Stimulated activated effector memory CD8-positive, alpha-beta T cell treated with anti-CD3 and anti-CD28 coated beads, Interleukin-12 subunit alpha, Interleukin-12 subunit beta, amount 100 ng/mL, for 72 hours (primary cell): ENCODE data around the gene TMEFF2.

Experiments used
- ATAC-seq: fragments of 150-1000 bp; cut with Tn5 transposase; 2 replicates; pipeline ENCODE4 v1.10.0; 2021
- DNase-seq, 2 donors: peaks; one replicate each; pipeline ENCODE4 v3.0.0; 2021 to 2022; ENCODE audit warnings: low spot score in 2 of 2
- H3K27ac Mint-ChIP-seq: one replicate; pipeline ENCODE4 v1.8.0; 2022; ENCODE audit warnings: mild to moderate bottlenecking, mixed read lengths
- H3K36me3 Mint-ChIP-seq: one replicate; pipeline ENCODE4 v1.8.0; 2022; ENCODE audit warnings: mild to moderate bottlenecking, mixed read lengths
- H3K4me1 Mint-ChIP-seq: one replicate; pipeline ENCODE4 v1.8.0; 2022; ENCODE audit warnings: mixed read lengths
- H3K4me3 Mint-ChIP-seq: one replicate; pipeline ENCODE4 v1.8.0; 2022; ENCODE audit warnings: mild to moderate bottlenecking, mixed read lengths
- H3K9me3 Mint-ChIP-seq: one replicate; pipeline ENCODE4 v1.8.0; 2022; ENCODE audit warnings: mixed read lengths

The TMEFF2 gene

GRCh38 chr2:191976436-191976835 lies 218.3 kb downstream of the TMEFF2 start:
- Mint-ChIP-seq H3K27ac (no peak overlapping the region), H3K36me3 (no peaks in the 10 kb centered on the region), H3K4me1 (no peaks in the 10 kb centered on the region), H3K9me3 (no peaks in the 10 kb centered on the region), H3K4me3 (no peak overlapping the region)
- DNase-seq, result no peak
- no peak for ATAC-seq

GRCh38 chr2:191974676-191975075 lies 220.1 kb downstream of the TMEFF2 start:
- DNase-seq (no peak), ATAC-seq (no peak)
- no peaks in the 10 kb centered on the region for H3K9me3 Mint-ChIP-seq
- no peaks in the 10 kb centered on the region for H3K36me3 Mint-ChIP-seq
- no peak overlapping the region for H3K4me3 Mint-ChIP-seq
- no peak overlapping the region for H3K27ac Mint-ChIP-seq
- H3K4me1 Mint-ChIP-seq, result no peaks in the 10 kb centered on the region

DNA sequence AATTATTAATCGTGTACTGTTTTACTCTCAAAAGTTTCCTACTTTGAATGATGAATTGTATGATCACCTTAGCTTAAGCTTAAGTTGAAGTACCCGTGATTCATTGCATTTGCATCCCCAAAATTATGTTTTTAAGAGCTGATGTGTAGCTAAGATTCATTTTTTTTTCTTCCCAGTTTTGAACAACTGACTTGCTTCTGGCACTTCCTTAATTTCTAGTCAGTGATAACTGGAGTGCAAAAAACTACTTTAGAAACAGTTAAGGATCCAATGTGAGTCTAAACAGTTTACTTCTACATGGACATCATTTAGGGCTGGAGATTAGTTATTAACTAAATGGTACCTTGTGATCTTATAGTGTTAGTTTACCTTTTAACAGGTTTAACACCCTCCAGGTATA lies 223.9 kb downstream of the TMEFF2 start:
- no peak for ATAC-seq
- DNase-seq, result no peak
- no peak overlapping the region for H3K4me3 Mint-ChIP-seq
- no peaks in the 10 kb centered on the region for H3K4me1 Mint-ChIP-seq
- H3K27ac Mint-ChIP-seq, result no peak overlapping the region
- H3K9me3 Mint-ChIP-seq, result no peaks in the 10 kb centered on the region
- H3K36me3 Mint-ChIP-seq, result no peaks in the 10 kb centered on the region

DNA sequence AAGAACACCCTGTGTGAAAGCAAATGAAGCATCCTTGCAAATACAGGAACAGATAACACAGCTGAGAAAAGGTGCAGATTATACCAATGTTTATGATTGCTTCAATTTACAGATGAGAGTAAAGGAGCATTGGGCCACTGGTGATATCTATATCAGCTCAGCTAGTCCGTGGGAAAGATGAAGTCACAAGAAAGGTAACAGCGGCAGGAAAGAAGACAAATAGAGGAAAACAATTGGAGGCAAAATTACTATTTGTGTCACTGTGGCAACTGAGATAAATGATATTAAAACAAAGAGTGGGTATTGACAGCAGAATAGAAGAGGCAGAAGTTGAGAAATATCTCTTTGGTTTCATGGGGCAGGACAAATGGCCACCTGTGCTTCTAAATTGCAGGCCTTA lies 226.6 kb downstream of the TMEFF2 start:
- DNase-seq, result no peak
- Mint-ChIP-seq H3K36me3 (no peaks in the 10 kb centered on the region), H3K4me3 (no peak overlapping the region), H3K27ac (no peak overlapping the region), H3K4me1 (no peaks in the 10 kb centered on the region), H3K9me3 (no peaks in the 10 kb centered on the region)
- ATAC-seq, result no peak

- H3K27ac Mint-ChIP-seq, result no peak overlapping the region
- H3K4me1 Mint-ChIP-seq, result no peaks in the 10 kb centered on the region
- no peaks in the 10 kb centered on the region for H3K36me3 Mint-ChIP-seq
- no peaks in the 10 kb centered on the region for H3K9me3 Mint-ChIP-seq
- no peak overlapping the region for H3K4me3 Mint-ChIP-seq
- DNase-seq (no peak), ATAC-seq (no peak)
Measured at GRCh38 chr2:191965733-191966132, 229.0 kb downstream of the TMEFF2 start.

DNA sequence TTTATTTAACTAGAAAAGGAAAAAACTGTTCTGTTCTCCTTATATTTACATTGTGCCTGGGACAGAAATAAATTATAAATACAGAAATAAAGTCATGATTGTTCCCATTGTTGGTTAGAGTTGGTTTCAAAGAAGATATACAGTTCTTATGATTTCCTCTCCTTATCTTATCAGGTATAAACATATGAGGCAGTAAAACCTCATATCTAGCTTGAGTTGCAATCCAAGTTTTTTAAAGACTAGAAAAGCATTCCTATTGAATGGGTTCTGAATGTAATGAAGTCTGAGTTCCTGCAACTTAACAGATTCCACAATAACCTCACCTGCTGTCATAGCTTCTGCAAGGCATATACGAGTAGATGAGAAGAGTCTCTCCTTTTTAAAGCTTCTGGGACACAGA lies 233.2 kb downstream of the TMEFF2 start:
- Mint-ChIP-seq H3K27ac (no peak overlapping the region), H3K4me3 (no peak overlapping the region), H3K9me3 (no peaks in the 10 kb centered on the region), H3K4me1 (no peaks in the 10 kb centered on the region), H3K36me3 (no peaks in the 10 kb centered on the region)
- DNase-seq (no peak), ATAC-seq (no peak)

DNA sequence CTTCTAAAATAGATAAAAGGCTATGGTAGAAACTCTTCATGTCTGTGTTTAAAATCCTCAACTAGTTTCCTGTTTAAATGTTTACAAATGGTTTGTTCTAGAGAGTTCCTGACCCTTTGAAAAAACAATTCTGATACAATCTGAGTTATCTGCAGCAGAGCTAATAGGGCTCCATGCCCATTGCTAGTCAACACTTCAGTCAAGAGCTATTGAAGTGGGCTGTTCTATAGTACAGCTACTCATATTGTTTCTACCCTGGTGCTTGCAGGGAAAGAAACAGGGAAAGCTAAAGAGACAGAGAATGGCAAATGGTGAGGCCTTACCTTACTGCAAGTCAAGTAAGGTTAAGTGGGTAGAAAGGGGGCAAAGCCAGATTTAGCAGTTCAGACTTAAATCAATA lies 235.5 kb downstream of the TMEFF2 start:
- no peak overlapping the region for H3K27ac Mint-ChIP-seq
- DNase-seq (no peak), ATAC-seq (no peak)
- H3K9me3 Mint-ChIP-seq, result no peaks in the 10 kb centered on the region
- H3K36me3 Mint-ChIP-seq, result no peaks in the 10 kb centered on the region
- no peak overlapping the region for H3K4me3 Mint-ChIP-seq
- H3K4me1 Mint-ChIP-seq, result no peaks in the 10 kb centered on the region

DNA sequence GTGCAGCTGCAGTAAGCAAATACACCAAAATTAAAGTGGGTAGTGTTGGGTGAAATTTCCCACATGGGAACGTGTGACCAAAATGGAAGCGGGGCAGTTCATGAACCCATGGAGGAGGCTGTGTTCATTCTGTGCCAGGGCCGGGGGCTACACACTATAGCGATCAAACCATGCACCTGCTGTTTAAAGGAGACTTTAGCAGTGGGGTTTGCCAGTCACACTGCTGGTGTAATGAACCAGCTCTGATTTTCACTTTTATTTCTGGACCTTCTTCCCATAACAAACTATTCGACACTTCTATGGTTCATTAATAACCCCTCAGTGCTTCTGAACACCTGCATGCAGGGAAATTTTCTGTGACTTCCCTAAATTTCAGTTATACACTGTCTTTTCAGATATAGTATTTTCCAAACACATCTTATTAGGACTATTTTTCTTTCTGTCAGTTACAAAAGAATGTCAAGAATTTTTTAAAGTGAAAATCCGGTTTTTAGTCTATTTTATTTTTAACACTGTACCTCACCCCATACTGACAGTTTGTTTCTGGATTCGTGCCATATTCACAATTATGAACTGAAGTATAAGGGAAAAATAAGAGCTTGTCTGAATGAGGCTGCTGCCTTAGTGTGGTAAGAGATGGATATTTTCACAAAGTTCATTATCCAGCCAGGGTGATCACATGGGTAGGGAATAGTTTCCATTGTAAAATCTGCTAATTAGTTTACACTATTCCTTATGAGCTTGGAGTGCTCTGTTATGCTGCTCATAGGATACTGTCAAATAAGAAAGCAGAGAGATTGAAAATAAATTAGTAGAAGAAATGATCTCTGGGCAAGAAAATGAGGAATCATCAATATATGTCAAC lies 236.5 kb downstream of the TMEFF2 start:
- ATAC-seq (no peak), DNase-seq (no peak)
- H3K9me3 Mint-ChIP-seq, result no peaks in the 10 kb centered on the region
- no peaks in the 10 kb centered on the region for H3K36me3 Mint-ChIP-seq
- no peak overlapping the region for H3K4me3 Mint-ChIP-seq
- H3K4me1 Mint-ChIP-seq, result no peaks in the 10 kb centered on the region
- no peak overlapping the region for H3K27ac Mint-ChIP-seq

GRCh38 chr2:191954451-191954850 lies 240.3 kb downstream of the TMEFF2 start:
- H3K36me3 Mint-ChIP-seq, result no peaks in the 10 kb centered on the region

GRCh38 chr2:191952515-191953270 lies 242.0 kb downstream of the TMEFF2 start:
- DNase-seq (no peak), ATAC-seq (no peak)
- no peaks in the 10 kb centered on the region for H3K4me1 Mint-ChIP-seq
- no peak overlapping the region for H3K27ac Mint-ChIP-seq
- no peak overlapping the region for H3K4me3 Mint-ChIP-seq
- no peaks in the 10 kb centered on the region for H3K36me3 Mint-ChIP-seq
- no peaks in the 10 kb centered on the region for H3K9me3 Mint-ChIP-seq

More at GRCh38 chr2:191954451-191954850, 240.3 kb downstream of the TMEFF2 start:
- no peak overlapping the region for H3K4me3 Mint-ChIP-seq
- no peaks in the 10 kb centered on the region for H3K4me1 Mint-ChIP-seq
- H3K9me3 Mint-ChIP-seq, result no peaks in the 10 kb centered on the region
- no peak overlapping the region for H3K27ac Mint-ChIP-seq
- ATAC-seq (no peak), DNase-seq (no peak)

DNA sequence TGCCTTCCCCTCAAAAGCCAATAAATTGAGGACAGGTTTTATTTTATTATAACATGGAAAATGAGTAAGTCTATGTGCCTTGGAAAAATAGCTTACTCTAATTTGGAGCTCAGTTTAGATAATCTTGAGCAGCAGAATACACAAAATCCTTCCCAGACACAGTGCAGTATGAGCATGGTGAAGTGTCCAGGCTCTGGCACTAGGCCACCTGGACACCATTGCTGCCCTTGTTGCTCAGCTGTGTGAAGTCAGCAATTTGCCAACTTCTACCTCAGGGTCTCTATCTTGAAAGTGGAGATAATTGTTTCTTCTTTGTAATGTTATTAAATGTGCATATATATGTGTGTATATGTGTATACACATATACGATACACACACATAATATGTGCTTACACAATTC lies 242.9 kb downstream of the TMEFF2 start:
- Mint-ChIP-seq H3K4me3 (no peak overlapping the region), H3K9me3 (no peaks in the 10 kb centered on the region), H3K4me1 (no peaks in the 10 kb centered on the region), H3K27ac (no peak overlapping the region), H3K36me3 (no peaks in the 10 kb centered on the region)
- DNase-seq (no peak), ATAC-seq (no peak)

GRCh38 chr2:191951376-191951775 lies 243.4 kb downstream of the TMEFF2 start:
- H3K36me3 Mint-ChIP-seq, result no peaks in the 10 kb centered on the region

DNA sequence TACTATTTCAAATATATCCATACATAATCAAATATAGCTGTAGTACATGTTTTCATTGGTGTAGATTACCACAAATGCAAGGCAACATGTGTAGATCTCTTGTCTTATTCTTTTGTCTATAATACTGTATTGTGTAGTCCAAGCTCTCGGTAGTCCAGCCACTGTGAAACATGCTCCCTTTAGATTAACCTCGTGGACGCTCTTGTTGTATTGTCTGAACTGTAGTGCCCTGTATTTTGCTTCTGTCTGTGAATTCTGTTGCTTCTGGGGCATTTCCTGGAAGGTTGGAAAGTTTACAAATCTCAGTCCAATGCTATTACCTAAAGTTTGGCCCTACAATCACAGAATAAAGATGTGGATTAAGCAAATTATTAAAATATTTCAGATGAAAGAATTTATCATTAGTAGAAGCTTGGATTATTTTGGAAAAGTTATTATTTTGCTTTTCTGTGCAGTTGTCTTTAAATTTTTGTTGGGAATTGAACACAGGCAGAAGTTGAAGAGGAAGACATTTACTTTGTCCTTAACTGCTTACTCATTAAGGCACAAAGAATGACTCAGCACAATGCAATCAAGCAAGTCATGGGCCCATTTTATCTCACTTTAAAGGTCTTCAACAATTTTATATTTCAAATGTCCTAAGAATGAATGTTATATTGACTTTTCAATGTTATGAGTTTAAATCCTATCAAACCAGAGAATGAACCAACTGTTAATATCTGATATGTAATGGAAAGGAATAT lies 244.4 kb downstream of the TMEFF2 start:
- Mint-ChIP-seq H3K4me1 (no peaks in the 10 kb centered on the region), H3K27ac (no peak overlapping the region), H3K36me3 (no peaks in the 10 kb centered on the region), H3K9me3 (no peaks in the 10 kb centered on the region), H3K4me3 (no peak overlapping the region)
- no peak for ATAC-seq
- no peak for DNase-seq

More at GRCh38 chr2:191951376-191951775, 243.4 kb downstream of the TMEFF2 start:
- Mint-ChIP-seq H3K9me3 (no peaks in the 10 kb centered on the region), H3K27ac (no peak overlapping the region), H3K4me3 (no peak overlapping the region), H3K4me1 (no peaks in the 10 kb centered on the region)
- ATAC-seq (no peak), DNase-seq (no peak)

DNA sequence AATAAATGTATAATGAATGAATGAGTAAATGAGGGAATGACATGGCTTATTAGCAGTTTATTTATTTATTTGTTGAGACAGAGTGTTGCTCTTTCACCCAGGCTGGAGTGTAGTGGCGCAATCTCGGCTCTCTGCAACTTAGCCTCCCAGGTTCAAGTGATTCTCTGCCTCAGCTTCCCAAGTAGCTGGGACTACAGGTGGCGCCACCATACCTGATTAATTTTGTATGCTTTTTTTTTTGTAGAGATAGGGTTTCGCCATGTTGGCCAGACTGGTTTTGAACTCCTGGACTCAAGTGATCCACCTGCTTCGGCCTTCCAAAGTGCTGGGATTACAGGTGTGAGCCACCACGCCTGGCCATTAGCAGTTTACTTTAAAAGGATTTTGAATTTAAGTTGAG lies 247.5 kb downstream of the TMEFF2 start:
- ATAC-seq, result no peak
- Mint-ChIP-seq H3K9me3 (no peaks in the 10 kb centered on the region), H3K4me1 (no peaks in the 10 kb centered on the region), H3K27ac (no peak overlapping the region), H3K36me3 (no peaks in the 10 kb centered on the region), H3K4me3 (no peak overlapping the region)
- no peak for DNase-seq

GRCh38 chr2:191946471-191947182 lies 248.1 kb downstream of the TMEFF2 start:
- no peak overlapping the region for H3K4me3 Mint-ChIP-seq
- DNase-seq (no peak), ATAC-seq (no peak)

More at GRCh38 chr2:191946471-191947182, 248.1 kb downstream of the TMEFF2 start:
- H3K4me1 Mint-ChIP-seq, result no peaks in the 10 kb centered on the region
- H3K27ac Mint-ChIP-seq, result no peak overlapping the region
- no peaks in the 10 kb centered on the region for H3K36me3 Mint-ChIP-seq
- H3K9me3 Mint-ChIP-seq, result no peaks in the 10 kb centered on the region
